Stimulated activated naive CD8-positive, alpha-beta T cell treated with anti-CD3 and anti-CD28 coated beads, Interleukin-15, amount 100 ng/mL, for 72 hours (primary cell): ENCODE results near the gene FAAH.

Source experiments
- ATAC-seq: fragments of 150-1000 bp; cut with Tn5 transposase; 2 replicates; pipeline ENCODE4 v1.10.0; 2021; ENCODE audit warnings: mild to moderate bottlenecking, moderate library complexity
- DNase-seq, 2 donors: peaks; one replicate each; pipeline ENCODE4 v3.0.0; 2021 to 2022
- H3K27ac Mint-ChIP-seq, 2 donors: one replicate each; pipeline ENCODE4 v1.8.0; 2022; ENCODE audit warnings: mild to moderate bottlenecking in 2 of 2, mixed read lengths in 2 of 2, moderate library complexity in 2 of 2
- H3K27me3 Mint-ChIP-seq: one replicate; pipeline ENCODE4 v1.8.0; 2022; ENCODE audit warnings: mixed read lengths
- H3K4me1 Mint-ChIP-seq: one replicate; pipeline ENCODE4 v1.8.0; 2022; ENCODE audit warnings: mild to moderate bottlenecking, mixed read lengths
- H3K4me3 Mint-ChIP-seq, 2 donors: one replicate each; pipeline ENCODE4 v1.8.0; 2022; ENCODE audit warnings: mild to moderate bottlenecking in 2 of 2, mixed read lengths in 2 of 2, moderate library complexity in 1 of 2
- H3K9me3 Mint-ChIP-seq, 2 donors: one replicate each; pipeline ENCODE4 v1.8.0; 2022; ENCODE audit warnings: mixed read lengths in 2 of 2

Gene FAAH

GRCh38 chr1:46449223-46450159 is 55.4 kb downstream of the FAAH start:
- peaks cover 99% of the 10 kb centered on the region for H3K27me3 Mint-ChIP-seq

GRCh38 chr1:46450160-46450517 is 56.0 kb downstream of the FAAH start:
- no peak for ATAC-seq
- Mint-ChIP-seq H3K4me1 (peaks cover 20% of the 10 kb centered on the region), H3K4me3 (no peak overlapping the region), H3K9me3 (no peaks in the 10 kb centered on the region), H3K27ac (no peak overlapping the region), H3K27me3 (peaks cover 100% of the 10 kb centered on the region)
- no peak for DNase-seq

More at GRCh38 chr1:46449223-46450159, 55.4 kb downstream of the FAAH start:
- Mint-ChIP-seq H3K9me3 (no peaks in the 10 kb centered on the region), H3K27ac (no peak overlapping the region), H3K4me1 (peaks cover 20% of the 10 kb centered on the region), H3K4me3 (peak overlapping the region in 1 of 2 donors; percentile 3)
- DNase-seq (no peak), ATAC-seq (peak; percentile 41)

GRCh38 chr1:46451948-46452930 is 58.1 kb downstream of the FAAH start:
- no peak overlapping the region for H3K4me3 Mint-ChIP-seq
- no peak overlapping the region for H3K27ac Mint-ChIP-seq
- ATAC-seq (no peak), DNase-seq (no peak)
- H3K27me3 Mint-ChIP-seq: peaks cover 91% of the 10 kb centered on the region
- H3K4me1 Mint-ChIP-seq: peaks cover 15% of the 10 kb centered on the region
- H3K9me3 Mint-ChIP-seq: no peaks in the 10 kb centered on the region

GRCh38 chr1:46452931-46453325 is 58.8 kb downstream of the FAAH start:
- Mint-ChIP-seq H3K27ac (peak overlapping the region in 1 of 2 donors; percentile 2), H3K4me1 (peaks cover 9% of the 10 kb centered on the region), H3K27me3 (peaks cover 85% of the 10 kb centered on the region), H3K9me3 (no peaks in the 10 kb centered on the region), H3K4me3 (no peak overlapping the region)
- no peak for DNase-seq
- ATAC-seq: no peak

- DNase-seq (no peak), ATAC-seq (no peak)
- Mint-ChIP-seq H3K4me1 (peaks cover 5% of the 10 kb centered on the region), H3K27ac (no peak overlapping the region), H3K9me3 (no peaks in the 10 kb centered on the region), H3K27me3 (peaks cover 83% of the 10 kb centered on the region), H3K4me3 (no peak overlapping the region)
These were observed 59.3 kb downstream of the FAAH start for GRCh38 chr1:46453449-46453848.

GRCh38 chr1:46455951-46456350 is 61.8 kb downstream of the FAAH start:
- Mint-ChIP-seq H3K4me3 (no peak overlapping the region), H3K4me1 (no peaks in the 10 kb centered on the region), H3K27ac (no peak overlapping the region), H3K9me3 (no peaks in the 10 kb centered on the region), H3K27me3 (peaks cover 83% of the 10 kb centered on the region)
- no peak for DNase-seq
- ATAC-seq: no peak

GRCh38 chr1:46456411-46456963 is 62.4 kb downstream of the FAAH start:
- H3K4me3 Mint-ChIP-seq: no peak overlapping the region
- ATAC-seq (no peak), DNase-seq (no peak)
- no peaks in the 10 kb centered on the region for H3K9me3 Mint-ChIP-seq
- H3K4me1 Mint-ChIP-seq: no peaks in the 10 kb centered on the region
- H3K27ac Mint-ChIP-seq: no peak overlapping the region
- peaks cover 83% of the 10 kb centered on the region for H3K27me3 Mint-ChIP-seq

- no peaks in the 10 kb centered on the region for H3K9me3 Mint-ChIP-seq
- H3K27me3 Mint-ChIP-seq: peaks cover 83% of the 10 kb centered on the region
- no peak overlapping the region for H3K27ac Mint-ChIP-seq
- H3K4me1 Mint-ChIP-seq: no peaks in the 10 kb centered on the region
- ATAC-seq: no peak
- DNase-seq: no peak
- no peak overlapping the region for H3K4me3 Mint-ChIP-seq
These were observed 63.1 kb downstream of the FAAH start for GRCh38 chr1:46457178-46457577.

- H3K4me1 Mint-ChIP-seq: no peaks in the 10 kb centered on the region
- ATAC-seq: no peak
- no peak overlapping the region for H3K27ac Mint-ChIP-seq
- DNase-seq: no peak
- H3K9me3 Mint-ChIP-seq: no peaks in the 10 kb centered on the region
- H3K4me3 Mint-ChIP-seq: no peak overlapping the region
- peaks cover 83% of the 10 kb centered on the region for H3K27me3 Mint-ChIP-seq
These were observed 64.1 kb downstream of the FAAH start for GRCh38 chr1:46458190-46458589.

- peaks cover 81% of the 10 kb centered on the region for H3K27me3 Mint-ChIP-seq
- H3K4me3 Mint-ChIP-seq: no peak overlapping the region
- no peaks in the 10 kb centered on the region for H3K9me3 Mint-ChIP-seq
- H3K4me1 Mint-ChIP-seq: no peaks in the 10 kb centered on the region
- ATAC-seq (no peak), DNase-seq (no peak)
- no peak overlapping the region for H3K27ac Mint-ChIP-seq
These were observed 64.7 kb downstream of the FAAH start for GRCh38 chr1:46458846-46459245.

- Mint-ChIP-seq H3K27me3 (peaks cover 81% of the 10 kb centered on the region), H3K4me1 (no peaks in the 10 kb centered on the region), H3K9me3 (no peaks in the 10 kb centered on the region), H3K27ac (no peak overlapping the region), H3K4me3 (no peak overlapping the region)
- DNase-seq: no peak
- no peak for ATAC-seq
These were observed 65.2 kb downstream of the FAAH start for GRCh38 chr1:46459315-46459714.

- Mint-ChIP-seq H3K9me3 (no peaks in the 10 kb centered on the region), H3K4me3 (no peak overlapping the region), H3K27me3 (peaks cover 82% of the 10 kb centered on the region), H3K27ac (peak overlapping the region in 1 of 2 donors; percentile 72), H3K4me1 (peaks cover 5% of the 10 kb centered on the region)
- DNase-seq (no peak), ATAC-seq (no peak)
These were observed 67.1 kb downstream of the FAAH start for GRCh38 chr1:46461017-46461808.

- H3K27ac Mint-ChIP-seq: no peak overlapping the region
- peaks cover 85% of the 10 kb centered on the region for H3K27me3 Mint-ChIP-seq
- no peak overlapping the region for H3K4me3 Mint-ChIP-seq
- DNase-seq: no peak
- ATAC-seq: no peak
- H3K4me1 Mint-ChIP-seq: peaks cover 9% of the 10 kb centered on the region
- H3K9me3 Mint-ChIP-seq: no peaks in the 10 kb centered on the region
These were observed 67.8 kb downstream of the FAAH start for GRCh38 chr1:46461809-46462448.
